IgD-negative memory B cell (primary cell): ENCODE results near the gene AGTRAP. TPM values are rescaled to one million over a fixed set of nuclear protein-coding genes. Genes with fewer than 3 reads are reported as not detected.

Experiments
- H3K27ac Mint-ChIP-seq, 3 donors: one replicate each; pipeline ENCODE4 v1.8.0; 2020 to 2022; ENCODE audit warnings: mild to moderate bottlenecking in 3 of 3, mixed read lengths in 3 of 3, moderate library complexity in 1 of 3
- H3K27me3 Mint-ChIP-seq: one replicate; pipeline ENCODE4 v1.8.0; 2021; ENCODE audit warnings: mixed read lengths
- H3K36me3 Mint-ChIP-seq: one replicate; pipeline ENCODE4 v1.8.0; 2020; ENCODE audit warnings: mild to moderate bottlenecking, mixed read lengths
- H3K4me1 Mint-ChIP-seq, 3 donors: one replicate each; pipeline ENCODE4 v1.8.0; 2020 to 2022; ENCODE audit warnings: mixed read lengths in 3 of 3, mild to moderate bottlenecking in 1 of 3
- H3K4me3 Mint-ChIP-seq, 4 donors: one replicate each; pipeline ENCODE4 v1.8.0; 2020 to 2022; ENCODE audit warnings: mild to moderate bottlenecking in 4 of 4, mixed read lengths in 4 of 4, moderate library complexity in 3 of 4
- H3K9me3 Mint-ChIP-seq, 3 donors: one replicate each; pipeline ENCODE4 v1.8.0; 2020 to 2021; ENCODE audit warnings: mixed read lengths in 3 of 3, mild to moderate bottlenecking in 1 of 3
- polyA plus RNA-seq: library from polyadenylated mRNA; unstranded; fragments of 300-500 nt; fragmentation: Illumina TruSeq; gene quantifications from one replicate; pipeline ENCODE4 v1.2.3, GENCODE V29; 2021

Gene AGTRAP
- polyA plus RNA-seq, 1 donor from 2014 or later = 52.6 TPM

GRCh38 chr1:11720033-11720376 is 15.9 kb upstream of the AGTRAP start:
- Mint-ChIP-seq H3K36me3 (no peaks in the 10 kb centered on the region), H3K27me3 (no peaks in the 10 kb centered on the region), H3K9me3 (no peaks in the 10 kb centered on the region), H3K27ac (peak overlapping the region; percentile 48 to 94 (median 81)), H3K4me3 (peak overlapping the region in 3 of 4 donors; percentile 89 to 94 (median 93)), H3K4me1 (peaks cover 6 to 11% (median 7%) of the 10 kb centered on the region in 3 donors)

GRCh38 chr1:11720525-11720924 is 15.4 kb upstream of the AGTRAP start:
- Mint-ChIP-seq H3K9me3 (no peaks in the 10 kb centered on the region), H3K4me1 (peaks cover 7 to 14% (median 9%) of the 10 kb centered on the region in 3 donors), H3K27ac (no peak overlapping the region), H3K4me3 (peak overlapping the region in 1 of 4 donors; percentile 12), H3K27me3 (no peaks in the 10 kb centered on the region), H3K36me3 (no peaks in the 10 kb centered on the region)

- Mint-ChIP-seq H3K27me3 (no peaks in the 10 kb centered on the region), H3K36me3 (no peaks in the 10 kb centered on the region), H3K27ac (no peak overlapping the region), H3K4me1 (peaks cover 9 to 17% (median 11%) of the 10 kb centered on the region in 3 donors), H3K9me3 (no peaks in the 10 kb centered on the region), H3K4me3 (peak overlapping the region in 1 of 4 donors; percentile 12)
These were observed 14.6 kb upstream of the AGTRAP start for GRCh38 chr1:11721311-11721710.

GRCh38 chr1:11722538-11722937 is 13.4 kb upstream of the AGTRAP start:
- H3K27ac Mint-ChIP-seq = no peak overlapping the region
- H3K9me3 Mint-ChIP-seq = no peaks in the 10 kb centered on the region
- no peaks in the 10 kb centered on the region for H3K36me3 Mint-ChIP-seq
- peaks cover 9 to 17% (median 11%) of the 10 kb centered on the region in 3 donors for H3K4me1 Mint-ChIP-seq
- no peak overlapping the region for H3K4me3 Mint-ChIP-seq
- no peaks in the 10 kb centered on the region for H3K27me3 Mint-ChIP-seq

- Mint-ChIP-seq H3K4me1 (peaks cover 12 to 17% (median 15%) of the 10 kb centered on the region in 3 donors), H3K4me3 (peak overlapping the region in 2 of 4 donors; percentile 26 to 68), H3K27ac (no peak overlapping the region), H3K9me3 (no peaks in the 10 kb centered on the region), H3K27me3 (no peaks in the 10 kb centered on the region), H3K36me3 (no peaks in the 10 kb centered on the region)
These were observed 10.3 kb upstream of the AGTRAP start for GRCh38 chr1:11725616-11726015.

- Mint-ChIP-seq H3K4me3 (peak overlapping the region in 1 of 4 donors; percentile 65), H3K27ac (no peak overlapping the region), H3K4me1 (peaks cover 16 to 25% (median 23%) of the 10 kb centered on the region in 3 donors), H3K9me3 (no peaks in the 10 kb centered on the region), H3K27me3 (no peaks in the 10 kb centered on the region), H3K36me3 (no peaks in the 10 kb centered on the region)
These were observed 8.8 kb upstream of the AGTRAP start for GRCh38 chr1:11727119-11727518.

- peaks cover 17 to 25% (median 23%) of the 10 kb centered on the region in 3 donors for H3K4me1 Mint-ChIP-seq
- H3K27ac Mint-ChIP-seq = no peak overlapping the region
- H3K4me3 Mint-ChIP-seq = no peak overlapping the region
- no peaks in the 10 kb centered on the region for H3K9me3 Mint-ChIP-seq
- H3K27me3 Mint-ChIP-seq = no peaks in the 10 kb centered on the region
- H3K36me3 Mint-ChIP-seq = no peaks in the 10 kb centered on the region
These were observed 7.7 kb upstream of the AGTRAP start for GRCh38 chr1:11728126-11728806.

- Mint-ChIP-seq H3K27ac (no peak overlapping the region), H3K4me3 (peak overlapping the region in 1 of 4 donors; percentile 65), H3K4me1 (peaks cover 17 to 25% (median 23%) of the 10 kb centered on the region in 3 donors)
These were observed 6.8 kb upstream of the AGTRAP start for GRCh38 chr1:11729155-11729497.

GRCh38 chr1:11729498-11730428 is 6.2 kb upstream of the AGTRAP start:
- H3K4me1 Mint-ChIP-seq = peaks cover 17 to 25% (median 25%) of the 10 kb centered on the region in 3 donors
- peak overlapping the region; percentile 64 to 93 (median 84) for H3K4me3 Mint-ChIP-seq
- H3K9me3 Mint-ChIP-seq = no peaks in the 10 kb centered on the region
- no peaks in the 10 kb centered on the region for H3K27me3 Mint-ChIP-seq
- H3K27ac Mint-ChIP-seq = peak overlapping the region in 2 of 3 donors; percentile 44 to 76
- H3K36me3 Mint-ChIP-seq = no peaks in the 10 kb centered on the region

More at GRCh38 chr1:11729155-11729497, 6.8 kb upstream of the AGTRAP start:
- Mint-ChIP-seq H3K27me3 (no peaks in the 10 kb centered on the region), H3K36me3 (no peaks in the 10 kb centered on the region), H3K9me3 (no peaks in the 10 kb centered on the region)

- Mint-ChIP-seq H3K9me3 (no peaks in the 10 kb centered on the region), H3K4me3 (peak overlapping the region; percentile 64 to 93 (median 84)), H3K27me3 (no peaks in the 10 kb centered on the region), H3K4me1 (peaks cover 14 to 26% (median 25%) of the 10 kb centered on the region in 3 donors), H3K36me3 (no peaks in the 10 kb centered on the region), H3K27ac (peak overlapping the region; percentile 44 to 87 (median 76))
These were observed 5.5 kb upstream of the AGTRAP start for GRCh38 chr1:11730429-11730891.

- Mint-ChIP-seq H3K9me3 (no peaks in the 10 kb centered on the region), H3K36me3 (no peaks in the 10 kb centered on the region), H3K27me3 (no peaks in the 10 kb centered on the region), H3K4me1 (peaks cover 18 to 22% (median 20%) of the 10 kb centered on the region in 3 donors), H3K4me3 (peak overlapping the region; percentile 62 to 91 (median 82)), H3K27ac (peak overlapping the region in 2 of 3 donors; percentile 46 to 76)
These were observed 4.1 kb upstream of the AGTRAP start for GRCh38 chr1:11731691-11732283.

- no peaks in the 10 kb centered on the region for H3K36me3 Mint-ChIP-seq
- peaks cover 24 to 32% (median 30%) of the 10 kb centered on the region in 3 donors for H3K4me1 Mint-ChIP-seq
- H3K27me3 Mint-ChIP-seq = no peaks in the 10 kb centered on the region
- H3K4me3 Mint-ChIP-seq = peak overlapping the region in 1 of 4 donors; percentile 57
- no peak overlapping the region for H3K27ac Mint-ChIP-seq
- H3K9me3 Mint-ChIP-seq = no peaks in the 10 kb centered on the region
These were observed 2.6 kb upstream of the AGTRAP start for GRCh38 chr1:11733306-11733705.

GRCh38 chr1:11735531-11735853 is 444 bp upstream of the AGTRAP start:
- no peaks in the 10 kb centered on the region for H3K27me3 Mint-ChIP-seq
- peak overlapping the region; percentile 96 to 99 (median 97) for H3K4me3 Mint-ChIP-seq
- H3K27ac Mint-ChIP-seq = peak overlapping the region; percentile 67 to 93 (median 90)
- no peaks in the 10 kb centered on the region for H3K36me3 Mint-ChIP-seq
- peaks cover 19 to 32% (median 29%) of the 10 kb centered on the region in 3 donors for H3K4me1 Mint-ChIP-seq
- H3K9me3 Mint-ChIP-seq = no peaks in the 10 kb centered on the region

- peaks cover 2% of the 10 kb centered on the region for H3K36me3 Mint-ChIP-seq
- H3K9me3 Mint-ChIP-seq = no peaks in the 10 kb centered on the region
- H3K4me1 Mint-ChIP-seq = peaks cover 18 to 34% (median 28%) of the 10 kb centered on the region in 3 donors
- no peaks in the 10 kb centered on the region for H3K27me3 Mint-ChIP-seq
- peak overlapping the region; percentile 50 to 67 (median 63) for H3K27ac Mint-ChIP-seq
- peak overlapping the region; percentile 96 to 99 (median 97) for H3K4me3 Mint-ChIP-seq
These were observed 1.1 kb downstream of the AGTRAP start for GRCh38 chr1:11736746-11737639.
